Ovary (tissue), 9 donors: ENCODE data around the gene PIP5K1B. TPM values are rescaled to one million over a fixed set of nuclear protein-coding genes. Genes with fewer than 3 reads are reported as not detected.

Experiments used
- DNase-seq, 5 donors: peaks; one replicate each; pipeline ENCODE4 v3.0.0-alpha.2; 2019 to 2020
- H3K27ac ChIP-seq, 2 donors: fragments of 200-600 bp; one replicate each; pipeline versions ENCODE4 v1.5.1 to v1.8.0; 2019 to 2022
- H3K27me3 ChIP-seq: fragments of 200-600 bp; one replicate; pipeline ENCODE4 v1.8.0; 2022
- H3K36me3 ChIP-seq: fragments of 200-600 bp; sonication (generic); one replicate; pipeline ENCODE4 v1.5.1; 2019
- H3K4me1 ChIP-seq: one replicate; pipeline ENCODE4 v1.8.1; 2013; ENCODE audit warnings: mild to moderate bottlenecking, moderate library complexity; ENCODE audit not compliant: insufficient read depth
- H3K4me3 ChIP-seq: fragments of 200-600 bp; sonication (generic); one replicate; pipeline ENCODE4 v1.5.1; 2017
- H3K9me3 ChIP-seq, 2 donors: fragments of 200-600 bp in 1 of 2; sonication (generic) in 1 of 2; one replicate each; pipeline versions ENCODE4 v1.5.1 to v1.8.1; 2013 to 2019; ENCODE audit warnings: mild to moderate bottlenecking in 1 of 2, moderate library complexity in 1 of 2
- EP300 ChIP-seq: sonication (generic); formaldehyde crosslinking; IDR thresholded peaks from one replicate; pipeline ENCODE4 v1.6.1; 2017; ENCODE audit warnings: antibody characterized with exemption
- POLR2A ChIP-seq: fragments of 450-650 bp; IDR thresholded peaks from one replicate; pipeline ENCODE4 v1.6.1; 2017; ENCODE audit warnings: antibody characterized with exemption, mild to moderate bottlenecking, moderate library complexity
- WGBS, 3 donors: extraction: QIAGEN DNeasy Blood & Tissue Kit in 1 of 3; methylation state at CpG; one replicate each; pipeline versions ENCODE4 v1.1.5 to v1.1.7; 2013 to 2017; 5-methylcytosine and 5-hydroxymethylcytosine counted together
- intact Hi-C, 4 donors: fragments of 100-400 bp; cut with DNase I; formaldehyde crosslinking; loops; one replicate each; pipeline versions ENCODE4 v1.11.0 to v1.15.1; 2022 to 2023
- polyA plus RNA-seq, 2 donors: library from polyadenylated mRNA; stranded (reverse); fragments of 200-250 nt in 1 of 2; fragments of 350-450 nt in 1 of 2; fragmentation: Illumina TruSeq in 1 of 2; extraction: RNeasy Lipid Tissue Mini Kit (QIAGEN cat#74804) in 1 of 2; gene quantifications; one replicate each; pipeline ENCODE4 v1.2.3, GENCODE V29; 2013 to 2014
- total RNA-seq, 7 donors: library from RNA; depleted of rRNA in 2 of 7; stranded (reverse); fragments of >200 nt in 2 of 7; fragmentation: NEBNext Ultra II Directional in 3 of 7; extraction: Animal tissue kit (Norgen Biotek cat#: 25700) in 3 of 7; gene quantifications; one replicate each; pipeline versions ENCODE4 v1.1.0 to v1.2.4, GENCODE V29; 2016 to 2023
- TF ChIP-seq, protein P1 (sequence below), 3 donors: fragments of 450-650 bp in 2 of 3; fragments of 200-600 bp in 1 of 3; IDR thresholded peaks; one replicate each; pipeline versions ENCODE4 v1.5.1 to v1.8.0; 2016 to 2022; ENCODE audit warnings: antibody characterized with exemption in 3 of 3, mild to moderate bottlenecking in 1 of 3
- donor health status: DM: no; HTN: no; CAD: no; lungs with moderate emphysema.
- donor health status: DM: no; HTN: no; CAD: no.
- donor health status: Bipolar disorder and iron deficiency.
- donor health status: DM: yes; HTN: yes; CAD: no.
- donor health status: DM: no; HTN: no; CAD: no.
- donor health status: DM: yes; HTN: yes; CAD: no.

The PIP5K1B gene
- total and polyA plus RNA-seq, 9 donors, result 0.36 to 3.4 (median 1.0) TPM

DNA sequence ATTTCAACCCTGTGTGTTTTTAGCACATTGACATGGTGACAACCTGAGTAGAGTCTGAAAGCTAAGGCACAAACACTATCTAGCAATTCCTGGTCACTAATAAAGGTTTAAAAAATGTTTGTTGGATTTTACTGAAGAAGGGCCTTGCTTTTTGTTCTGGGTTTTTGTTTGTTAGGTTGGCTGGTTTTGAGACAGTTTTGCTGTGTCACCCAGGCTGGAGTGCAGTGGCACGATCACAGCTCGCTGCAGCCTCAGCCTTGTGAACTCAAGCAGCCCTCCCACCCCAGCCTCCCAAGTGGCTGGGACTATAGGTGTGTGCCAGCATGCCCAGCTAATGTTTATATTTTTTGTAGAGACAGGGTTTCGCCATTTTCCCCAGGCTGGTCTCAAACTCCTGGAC, 269.9 kb downstream of the PIP5K1B start:
- no peak overlapping the region for H3K27ac ChIP-seq
- no peaks in the 10 kb centered on the region for H3K4me1 ChIP-seq
- DNase-seq, result no peak

DNA sequence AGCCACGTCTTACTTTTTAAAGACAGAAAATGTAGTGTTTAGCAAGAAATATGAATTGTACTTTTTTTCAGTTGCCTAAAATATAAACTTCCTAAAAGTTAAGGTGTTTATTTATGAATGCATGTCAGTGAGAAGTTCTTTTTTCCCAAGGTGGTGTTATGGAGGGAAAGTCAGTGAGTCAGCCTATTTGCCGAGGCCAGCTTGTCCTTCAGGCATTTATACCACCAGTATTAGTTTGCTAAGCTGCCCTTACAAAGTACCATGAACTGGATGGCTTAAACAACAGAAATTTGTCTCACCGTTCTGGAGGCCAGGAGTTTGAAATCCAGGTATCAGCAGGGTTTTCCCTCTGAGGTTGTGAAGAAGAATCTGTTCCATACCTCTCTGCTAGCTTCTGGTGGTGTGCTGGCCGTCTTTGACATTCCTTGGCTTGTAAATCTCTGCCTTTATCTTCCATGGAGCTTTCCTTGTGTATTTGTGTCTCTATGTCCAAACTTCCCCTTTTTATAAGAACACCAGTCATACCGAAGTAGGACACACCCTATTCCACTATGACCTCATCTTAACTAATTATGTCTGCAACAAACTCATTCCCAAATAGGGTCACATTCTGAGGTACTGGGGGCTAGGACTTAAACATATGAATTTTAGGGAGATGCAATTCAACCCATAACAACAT, 270.5 kb downstream of the PIP5K1B start:
- intact Hi-C loops, result no loop called here
- TF ChIP-seq, protein P1, sequence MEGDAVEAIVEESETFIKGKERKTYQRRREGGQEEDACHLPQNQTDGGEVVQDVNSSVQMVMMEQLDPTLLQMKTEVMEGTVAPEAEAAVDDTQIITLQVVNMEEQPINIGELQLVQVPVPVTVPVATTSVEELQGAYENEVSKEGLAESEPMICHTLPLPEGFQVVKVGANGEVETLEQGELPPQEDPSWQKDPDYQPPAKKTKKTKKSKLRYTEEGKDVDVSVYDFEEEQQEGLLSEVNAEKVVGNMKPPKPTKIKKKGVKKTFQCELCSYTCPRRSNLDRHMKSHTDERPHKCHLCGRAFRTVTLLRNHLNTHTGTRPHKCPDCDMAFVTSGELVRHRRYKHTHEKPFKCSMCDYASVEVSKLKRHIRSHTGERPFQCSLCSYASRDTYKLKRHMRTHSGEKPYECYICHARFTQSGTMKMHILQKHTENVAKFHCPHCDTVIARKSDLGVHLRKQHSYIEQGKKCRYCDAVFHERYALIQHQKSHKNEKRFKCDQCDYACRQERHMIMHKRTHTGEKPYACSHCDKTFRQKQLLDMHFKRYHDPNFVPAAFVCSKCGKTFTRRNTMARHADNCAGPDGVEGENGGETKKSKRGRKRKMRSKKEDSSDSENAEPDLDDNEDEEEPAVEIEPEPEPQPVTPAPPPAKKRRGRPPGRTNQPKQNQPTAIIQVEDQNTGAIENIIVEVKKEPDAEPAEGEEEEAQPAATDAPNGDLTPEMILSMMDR (IDR thresholded peaks at IDR 0.05), result no peak
- no peak for TF ChIP-seq EP300
- no peak for TF ChIP-seq POLR2A

More for the DNA sequence above, 269.9 kb downstream of the PIP5K1B start:
- intact Hi-C loops, result no loop called here
- 89 to 91% (median 89%) methylated on average over 3 of the region's 3 CpGs for WGBS, 3 donors
- no peak overlapping the region for H3K4me3 ChIP-seq
- H3K9me3 ChIP-seq, result no peaks in the 10 kb centered on the region
- no peaks in the 10 kb centered on the region for H3K27me3 ChIP-seq
- no peaks in the 10 kb centered on the region for H3K36me3 ChIP-seq
- TF ChIP-seq POLR2A, result no peak
- no peak for TF ChIP-seq EP300
- TF ChIP-seq, protein P1 (IDR thresholded peaks at IDR 0.05), result no peak

DNA sequence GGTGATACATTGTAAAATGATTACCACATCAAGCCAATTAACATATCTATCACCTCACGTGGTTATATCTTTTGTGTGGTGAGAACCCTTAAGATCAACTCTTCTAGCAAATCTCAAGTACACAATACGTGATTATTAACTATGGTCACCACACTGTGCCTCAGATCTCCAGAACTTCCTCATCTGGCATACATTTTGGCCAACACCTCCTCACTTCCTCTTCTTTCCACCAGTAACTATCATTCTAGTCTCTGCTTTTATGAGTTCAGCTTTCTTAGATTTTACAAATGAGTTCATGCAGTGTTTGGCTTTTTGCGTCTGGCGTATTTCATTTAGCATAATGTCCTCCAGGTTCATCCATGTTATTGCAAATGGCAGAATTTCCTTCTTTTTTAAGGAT, 273.0 kb downstream of the PIP5K1B start:
- DNase-seq, result no peak
- Histone ChIP-seq H3K27me3 (no peaks in the 10 kb centered on the region), H3K4me1 (no peaks in the 10 kb centered on the region), H3K36me3 (no peaks in the 10 kb centered on the region), H3K27ac (no peak overlapping the region), H3K9me3 (no peaks in the 10 kb centered on the region), H3K4me3 (no peak overlapping the region)
- intact Hi-C loops, result no loop called here
- 90 to 94% (median 94%) methylated on average over 4 of the region's 4 CpGs for WGBS, 3 donors
- TF ChIP-seq, protein P1 (IDR thresholded peaks at IDR 0.05), result no peak
- TF ChIP-seq POLR2A (no peak), EP300 (no peak)

More for the DNA sequence above, 270.5 kb downstream of the PIP5K1B start:
- Histone ChIP-seq H3K4me1 (no peaks in the 10 kb centered on the region), H3K27me3 (no peaks in the 10 kb centered on the region), H3K4me3 (no peak overlapping the region), H3K9me3 (no peaks in the 10 kb centered on the region), H3K36me3 (no peaks in the 10 kb centered on the region), H3K27ac (no peak overlapping the region)
- no peak for DNase-seq
- 66 to 70% (median 69%) methylated on average over 5 of the region's 5 CpGs for WGBS, 3 donors

DNA sequence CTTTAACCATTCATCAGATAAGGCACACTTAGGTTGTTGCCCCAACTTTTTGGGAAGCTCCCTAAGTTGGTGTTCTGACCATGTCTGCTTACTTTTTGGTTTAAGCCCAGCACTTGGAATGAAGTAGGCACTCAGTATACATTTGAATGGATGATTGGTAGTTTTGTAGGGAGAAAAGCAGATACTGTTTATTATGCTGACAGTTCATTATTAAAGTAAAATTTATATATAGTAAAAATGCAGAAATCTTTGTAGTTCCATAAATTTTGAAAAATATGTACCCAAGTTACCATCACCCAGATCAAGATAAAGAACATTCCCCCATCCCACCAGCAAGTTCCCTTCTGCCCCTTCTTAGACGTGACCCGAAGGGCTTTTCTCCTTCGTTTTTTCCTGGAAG, 273.5 kb downstream of the PIP5K1B start:
- TF ChIP-seq, protein P1 (IDR thresholded peaks at IDR 0.05), result no peak
- TF ChIP-seq POLR2A (no peak), EP300 (no peak)
- no peak for DNase-seq
- H3K9me3 ChIP-seq, result no peaks in the 10 kb centered on the region
- no peaks in the 10 kb centered on the region for H3K27me3 ChIP-seq
- H3K36me3 ChIP-seq, result no peaks in the 10 kb centered on the region
- intact Hi-C loops, result no loop called here
- H3K27ac ChIP-seq, result no peak overlapping the region
- H3K4me1 ChIP-seq, result no peaks in the 10 kb centered on the region
- 86 to 92% (median 86%) methylated on average over 3 of the region's 3 CpGs for WGBS, 3 donors
- no peak overlapping the region for H3K4me3 ChIP-seq
